Neural cell (in vitro differentiated cells): ENCODE data around the gene SUMF1. TPM values are rescaled to one million over a fixed set of nuclear protein-coding genes. Genes with fewer than 3 reads are reported as not detected.

Experiments used
- H2AFZ ChIP-seq: fragments of 200-600, 300-800 bp; sonication (generic), shearing (Covaris generic); 2 replicates; pipeline ENCODE4 v1.6.0; 2014; ENCODE audit warnings: low read depth, mild to moderate bottlenecking, antibody characterized with exemption, low read length, moderate library complexity
- H3F3A ChIP-seq: fragments of 200-600 bp; shearing (Covaris generic); 2 replicates; pipeline ENCODE4 v1.6.1; 2016; ENCODE audit warnings: mild to moderate bottlenecking, moderate library complexity, mixed read lengths, antibody characterized with exemption, low read length; ENCODE audit not compliant: insufficient read depth, poor library complexity, severe bottlenecking
- H3K27ac ChIP-seq: fragments of 200-600, 300-800 bp; sonication (generic), shearing (Covaris generic); 2 replicates; pipeline ENCODE4 v1.5.1; 2014; ENCODE audit warnings: mild to moderate bottlenecking, low read length, moderate library complexity
- H3K27me3 ChIP-seq: fragments of 300-800, 200-600 bp; sonication (generic), shearing (Covaris generic); 2 replicates; pipeline ENCODE4 v1.6.0; 2014; ENCODE audit warnings: mild to moderate bottlenecking, low read depth, low read length, moderate library complexity; ENCODE audit not compliant: insufficient read depth
- H3K36me3 ChIP-seq: fragments of 300-800, 200-600 bp; sonication (generic), shearing (Covaris generic); 2 replicates; pipeline ENCODE4 v1.5.1; 2014; ENCODE audit warnings: mild to moderate bottlenecking, antibody characterized with exemption, low read length, moderate library complexity; ENCODE audit not compliant: insufficient read depth
- H3K4me2 ChIP-seq: fragments of 300-800, 200-600 bp; sonication (generic), shearing (Covaris generic); 2 replicates; pipeline ENCODE4 v1.6.0; 2014; ENCODE audit warnings: mild to moderate bottlenecking, low read length
- H3K4me3 ChIP-seq: fragments of 300-800, 200-600 bp; sonication (generic), shearing (Covaris generic); 2 replicates; pipeline ENCODE4 v1.5.1; 2014; ENCODE audit warnings: mild to moderate bottlenecking, low read length, moderate library complexity
- H3K79me2 ChIP-seq: fragments of 200-600 bp; shearing (Covaris generic); replicated peaks from 2 replicates; pipeline ENCODE4 v1.6.0; 2014; ENCODE audit warnings: mild to moderate bottlenecking, low read length, moderate library complexity; ENCODE audit not compliant: insufficient read depth
- H3K9ac ChIP-seq: fragments of 300-800, 200-600 bp; sonication (generic), shearing (Covaris generic); 2 replicates; pipeline ENCODE4 v1.6.1; 2016; ENCODE audit warnings: mild to moderate bottlenecking, low read length, mixed read lengths
- H3K9me2 ChIP-seq: fragments of 200-600 bp; shearing (Covaris generic); 2 replicates; pipeline ENCODE4 v1.6.1; 2016; ENCODE audit warnings: mild to moderate bottlenecking, low read length, mixed read lengths; ENCODE audit not compliant: insufficient read depth
- H3K9me3 ChIP-seq: fragments of 200-600, 300-800 bp; sonication (generic), shearing (Covaris generic); 2 replicates; pipeline ENCODE4 v1.6.1; 2016; ENCODE audit warnings: mild to moderate bottlenecking, mixed run types, low read length, moderate library complexity, mixed read lengths
- H4K20me1 ChIP-seq: fragments of 200-600 bp; shearing (Covaris generic); 2 replicates; pipeline ENCODE4 v1.6.1; 2016; ENCODE audit warnings: mild to moderate bottlenecking, mixed run types; ENCODE audit not compliant: insufficient read depth
- CTCF ChIP-seq: fragments of 450-650 bp; IDR thresholded peaks from 2 replicates; pipeline ENCODE4 v1.5.1; 2014; ENCODE audit warnings: antibody characterized with exemption, mild to moderate bottlenecking, moderate library complexity; ENCODE audit not compliant: poor library complexity, severe bottlenecking
- EP300 ChIP-seq: fragments of 450-650 bp; conservative IDR thresholded peaks from 2 replicates; pipeline ENCODE4 v1.6.1; 2014; ENCODE audit warnings: antibody characterized with exemption, mild to moderate bottlenecking, moderate library complexity; ENCODE audit not compliant: poor library complexity, severe bottlenecking
- EZH2 ChIP-seq: fragments of 200-600, 300-800 bp; shearing (Covaris generic), sonication (generic); IDR thresholded peaks from 2 replicates; pipeline ENCODE4 v1.6.1; 2014; ENCODE audit warnings: antibody characterized with exemption, low read length, borderline replicate concordance, mild to moderate bottlenecking; ENCODE audit not compliant: insufficient read depth, poor library complexity, severe bottlenecking
- MXI1 ChIP-seq: fragments of 450-650 bp; conservative IDR thresholded peaks from 2 replicates; pipeline ENCODE4 v1.6.1; 2014; ENCODE audit warnings: antibody characterized with exemption, mild to moderate bottlenecking; ENCODE audit not compliant: poor library complexity, severe bottlenecking
- POLR2AphosphoS5 ChIP-seq: IDR thresholded peaks from 2 replicates; pipeline ENCODE4 v1.6.1; 2012
- RAD21 ChIP-seq: fragments of 450-650 bp; conservative IDR thresholded peaks from 2 replicates; pipeline ENCODE4 v1.6.1; 2014; ENCODE audit warnings: antibody characterized with exemption, mild to moderate bottlenecking, moderate library complexity
- REST ChIP-seq: IDR thresholded peaks from 2 replicates; pipeline ENCODE4 v1.6.1; 2012; ENCODE audit warnings: borderline replicate concordance
- SMC3 ChIP-seq: fragments of 450-650 bp; conservative IDR thresholded peaks from 2 replicates; pipeline ENCODE4 v1.6.1; 2014; ENCODE audit warnings: antibody characterized with exemption, mild to moderate bottlenecking, moderate library complexity; ENCODE audit not compliant: poor library complexity
- TAF1 ChIP-seq: IDR thresholded peaks from 2 replicates; pipeline ENCODE4 v1.6.1; 2012; ENCODE audit warnings: low read depth
- polyA plus RNA-seq: library from polyadenylated mRNA; depleted of rRNA; stranded (reverse); fragments of >200 nt; gene quantifications from 2 replicates; pipeline ENCODE4 v1.2.3, GENCODE V29; 2014

SUMF1 gene
- polyA plus RNA-seq, 1 donor from 2014 or later = 3.6 TPM

- Histone ChIP-seq H3K9ac (no peak overlapping the region), H2AFZ (no peak overlapping the region), H3K4me3 (no peak overlapping the region), H4K20me1 (no peaks in the 10 kb centered on the region), H3F3A (no peaks in the 10 kb centered on the region), H3K27ac (no peak overlapping the region), H3K9me3 (no peaks in the 10 kb centered on the region), H3K27me3 (no peaks in the 10 kb centered on the region), H3K36me3 (no peaks in the 10 kb centered on the region), H3K9me2 (no peaks in the 10 kb centered on the region), H3K4me2 (no peak overlapping the region), H3K79me2 (no peaks in the 10 kb centered on the region)
- no peak for TF ChIP-seq EZH2
- no peak for TF ChIP-seq TAF1
- no peak for TF ChIP-seq REST
- TF ChIP-seq SMC3 = no peak
- no peak for TF ChIP-seq CTCF
These were observed 126.4 kb downstream of the SUMF1 start for GRCh38 chr3:4340411-4341335.

- Histone ChIP-seq H3K4me3 (no peak overlapping the region), H2AFZ (no peak overlapping the region), H3K27me3 (no peaks in the 10 kb centered on the region), H3K79me2 (no peaks in the 10 kb centered on the region), H4K20me1 (no peaks in the 10 kb centered on the region), H3K4me2 (no peak overlapping the region), H3K36me3 (no peaks in the 10 kb centered on the region), H3K9me2 (no peaks in the 10 kb centered on the region), H3K9me3 (no peaks in the 10 kb centered on the region), H3K9ac (no peak overlapping the region), H3F3A (no peaks in the 10 kb centered on the region), H3K27ac (no peak overlapping the region)
- TF ChIP-seq POLR2AphosphoS5 = no peak
- no peak for TF ChIP-seq MXI1
- no peak for TF ChIP-seq EP300
- TF ChIP-seq SMC3 = no peak
- no peak for TF ChIP-seq TAF1
- TF ChIP-seq REST = no peak
- no peak for TF ChIP-seq CTCF
- no peak for TF ChIP-seq RAD21
- TF ChIP-seq EZH2 = no peak
These were observed 127.0 kb downstream of the SUMF1 start for GRCh38 chr3:4340077-4340410.
